Lower leg skin (tissue), 3 donors: ENCODE measurements around the gene AIG1.

Source experiments
- POLR2A ChIP-seq, 2 donors: fragments of 450-650 bp; IDR thresholded peaks; one replicate each; pipeline ENCODE4 v1.6.1; 2016 to 2017; ENCODE audit warnings: antibody characterized with exemption in 2 of 2, mild to moderate bottlenecking in 1 of 2, moderate library complexity in 1 of 2
- TF ChIP-seq, protein P1 (sequence below), 3 donors: fragments of 450-650 bp; IDR thresholded peaks; one replicate each; pipeline ENCODE4 v1.5.1; 2016; ENCODE audit warnings: antibody characterized with exemption in 3 of 3, mild to moderate bottlenecking in 3 of 3, moderate library complexity in 2 of 3

DNA sequence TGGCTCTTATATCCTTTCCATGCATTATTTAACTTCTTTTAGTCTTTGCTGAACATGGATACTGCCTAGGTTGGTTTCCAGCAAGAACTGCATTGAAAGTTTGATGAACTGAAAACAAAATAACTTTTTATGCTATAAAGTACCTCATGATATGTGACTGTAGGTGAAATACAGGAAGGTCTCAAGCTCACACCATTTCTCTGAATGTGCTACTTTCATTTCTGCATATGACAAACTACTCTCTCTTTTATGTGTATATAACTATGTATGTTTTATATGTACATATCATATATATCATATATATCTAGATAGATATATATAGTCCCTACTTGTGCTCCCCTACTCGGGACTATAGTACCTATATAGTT, 65.9 kb downstream of the AIG1 start:
- TF ChIP-seq, protein P1, sequence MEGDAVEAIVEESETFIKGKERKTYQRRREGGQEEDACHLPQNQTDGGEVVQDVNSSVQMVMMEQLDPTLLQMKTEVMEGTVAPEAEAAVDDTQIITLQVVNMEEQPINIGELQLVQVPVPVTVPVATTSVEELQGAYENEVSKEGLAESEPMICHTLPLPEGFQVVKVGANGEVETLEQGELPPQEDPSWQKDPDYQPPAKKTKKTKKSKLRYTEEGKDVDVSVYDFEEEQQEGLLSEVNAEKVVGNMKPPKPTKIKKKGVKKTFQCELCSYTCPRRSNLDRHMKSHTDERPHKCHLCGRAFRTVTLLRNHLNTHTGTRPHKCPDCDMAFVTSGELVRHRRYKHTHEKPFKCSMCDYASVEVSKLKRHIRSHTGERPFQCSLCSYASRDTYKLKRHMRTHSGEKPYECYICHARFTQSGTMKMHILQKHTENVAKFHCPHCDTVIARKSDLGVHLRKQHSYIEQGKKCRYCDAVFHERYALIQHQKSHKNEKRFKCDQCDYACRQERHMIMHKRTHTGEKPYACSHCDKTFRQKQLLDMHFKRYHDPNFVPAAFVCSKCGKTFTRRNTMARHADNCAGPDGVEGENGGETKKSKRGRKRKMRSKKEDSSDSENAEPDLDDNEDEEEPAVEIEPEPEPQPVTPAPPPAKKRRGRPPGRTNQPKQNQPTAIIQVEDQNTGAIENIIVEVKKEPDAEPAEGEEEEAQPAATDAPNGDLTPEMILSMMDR (IDR thresholded peaks at IDR 0.05), result no peak
- no peak for TF ChIP-seq POLR2A (IDR thresholded peaks at IDR 0.05)
